ENCODE measurements around the gene JSRP1.

JSRP1 gene

DNA sequence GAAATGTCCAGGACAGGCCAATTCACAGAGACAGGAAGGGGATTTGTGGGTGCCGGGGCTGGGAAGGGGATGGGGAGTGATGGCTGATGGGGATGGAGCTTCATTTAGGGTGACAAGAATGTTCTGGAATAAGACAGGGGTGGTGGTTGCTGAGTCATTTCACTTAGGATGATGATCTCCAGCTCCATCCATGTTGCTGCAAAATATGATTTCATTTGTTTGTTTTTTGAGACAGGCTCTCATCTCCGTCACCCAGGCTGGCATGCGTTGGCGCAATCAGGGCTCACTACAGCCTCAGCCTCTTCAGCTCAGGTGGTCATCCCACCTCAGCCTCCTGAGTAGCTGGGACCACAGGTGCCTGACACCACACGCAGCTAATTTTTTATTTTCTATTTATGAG is 3.1 kb upstream of the JSRP1 start:
- no peak overlapping the region for H3K4me3 ChIP-seq (ENCODE audit: low read depth, low read length)
- DNase-seq (ENCODE audit: low read depth, low spot score): no peak
- TF ChIP-seq, protein P1, sequence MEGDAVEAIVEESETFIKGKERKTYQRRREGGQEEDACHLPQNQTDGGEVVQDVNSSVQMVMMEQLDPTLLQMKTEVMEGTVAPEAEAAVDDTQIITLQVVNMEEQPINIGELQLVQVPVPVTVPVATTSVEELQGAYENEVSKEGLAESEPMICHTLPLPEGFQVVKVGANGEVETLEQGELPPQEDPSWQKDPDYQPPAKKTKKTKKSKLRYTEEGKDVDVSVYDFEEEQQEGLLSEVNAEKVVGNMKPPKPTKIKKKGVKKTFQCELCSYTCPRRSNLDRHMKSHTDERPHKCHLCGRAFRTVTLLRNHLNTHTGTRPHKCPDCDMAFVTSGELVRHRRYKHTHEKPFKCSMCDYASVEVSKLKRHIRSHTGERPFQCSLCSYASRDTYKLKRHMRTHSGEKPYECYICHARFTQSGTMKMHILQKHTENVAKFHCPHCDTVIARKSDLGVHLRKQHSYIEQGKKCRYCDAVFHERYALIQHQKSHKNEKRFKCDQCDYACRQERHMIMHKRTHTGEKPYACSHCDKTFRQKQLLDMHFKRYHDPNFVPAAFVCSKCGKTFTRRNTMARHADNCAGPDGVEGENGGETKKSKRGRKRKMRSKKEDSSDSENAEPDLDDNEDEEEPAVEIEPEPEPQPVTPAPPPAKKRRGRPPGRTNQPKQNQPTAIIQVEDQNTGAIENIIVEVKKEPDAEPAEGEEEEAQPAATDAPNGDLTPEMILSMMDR (IDR thresholded peaks at IDR 0.05; ENCODE audit: low read depth, low read length): no peak
- in situ Hi-C loops (cut with HindIII; ENCODE audit: low sequenced_read_pairs): no loop called here

DNA sequence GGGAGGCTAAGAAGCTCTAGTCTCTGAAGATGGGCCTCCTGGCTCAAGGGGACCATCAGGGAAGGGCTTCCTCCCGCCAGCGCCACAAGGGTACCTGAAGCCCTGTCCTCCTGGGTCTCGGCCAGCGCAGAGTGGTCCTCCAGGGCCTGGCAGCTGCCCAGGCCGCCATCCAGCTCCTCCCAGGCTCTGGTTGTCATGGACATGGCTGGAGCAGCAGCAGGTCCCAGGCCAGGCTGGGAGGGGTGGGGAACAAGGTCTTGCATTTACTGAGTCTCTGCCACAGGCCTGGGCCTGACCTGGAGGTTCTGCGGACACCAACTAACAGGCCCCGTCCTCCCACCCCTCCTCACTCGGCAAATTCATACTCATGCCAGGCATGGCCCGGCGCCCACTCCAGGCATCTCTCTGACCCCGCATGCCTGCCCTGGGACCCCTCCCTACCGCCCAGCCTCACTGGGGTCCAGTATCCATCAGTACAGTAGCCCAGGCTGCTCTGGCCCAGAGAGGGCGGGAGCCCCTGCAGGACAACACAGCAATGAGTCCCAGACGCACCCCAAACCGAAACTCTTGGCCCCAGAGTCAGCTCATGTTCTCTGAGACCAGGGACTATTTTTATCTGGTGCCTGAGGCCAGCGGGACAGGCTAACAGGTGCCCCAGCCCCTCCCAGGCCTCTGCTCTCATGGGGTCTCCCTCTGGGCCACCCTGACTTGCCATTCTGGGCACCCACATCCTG is 938 bp downstream of the JSRP1 start:
- TF ChIP-seq, protein P1 (IDR thresholded peaks at IDR 0.05; ENCODE audit: low read depth, low read length): no peak

DNA sequence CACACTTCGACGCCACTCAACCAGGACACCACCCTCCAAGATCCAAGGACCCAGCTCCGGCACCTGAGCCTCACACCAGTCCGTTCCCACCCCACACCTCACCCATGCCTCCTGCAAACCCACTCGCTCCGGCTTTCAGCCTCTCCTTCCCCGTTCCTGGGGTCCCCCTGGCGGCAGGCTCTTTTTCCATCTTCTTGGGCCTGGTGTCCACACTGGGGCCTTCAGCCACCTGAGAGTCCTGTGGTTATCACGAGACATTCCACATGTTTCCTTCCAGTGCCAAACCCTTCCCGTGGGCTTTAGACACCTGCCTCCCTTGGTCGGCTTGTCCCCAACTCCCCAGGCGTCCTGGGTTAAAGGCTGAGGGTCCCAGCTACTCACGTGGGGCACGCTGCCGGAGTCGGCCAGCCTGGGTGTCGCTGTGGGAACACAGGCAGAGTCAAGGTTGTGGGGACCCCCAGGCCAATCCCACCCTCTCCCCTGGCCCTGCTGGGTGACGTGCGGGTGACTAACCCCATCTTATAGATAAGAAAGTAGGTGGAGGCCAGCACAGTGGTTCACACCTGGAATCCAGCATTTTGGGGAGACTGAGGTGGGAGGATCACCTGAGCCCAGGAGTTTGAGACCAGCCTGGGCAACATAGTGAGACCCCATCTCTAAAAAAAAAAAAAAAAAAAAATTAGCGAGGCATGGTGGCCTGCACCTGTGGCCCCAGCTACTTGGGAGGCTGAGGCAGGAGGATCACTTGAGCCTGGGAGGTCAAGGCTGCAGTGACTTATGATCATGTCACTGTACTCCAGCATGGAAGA is 1.9 kb downstream of the JSRP1 start:
- TF ChIP-seq, protein P1 (IDR thresholded peaks at IDR 0.05; ENCODE audit: low read depth, low read length): peak; percentile 68
- in situ Hi-C loops (cut with HindIII; ENCODE audit: low sequenced_read_pairs): no loop called here
- H3K4me3 ChIP-seq (ENCODE audit: low read depth, low read length): no peak overlapping the region
- DNase-seq (ENCODE audit: low read depth, low spot score): no peak

More for the DNA sequence above, 938 bp downstream of the JSRP1 start:
- no peak overlapping the region for H3K4me3 ChIP-seq (ENCODE audit: low read depth, low read length)
- no peak for DNase-seq (ENCODE audit: low read depth, low spot score)
- in situ Hi-C loops (cut with HindIII; ENCODE audit: low sequenced_read_pairs): no loop called here

DNA sequence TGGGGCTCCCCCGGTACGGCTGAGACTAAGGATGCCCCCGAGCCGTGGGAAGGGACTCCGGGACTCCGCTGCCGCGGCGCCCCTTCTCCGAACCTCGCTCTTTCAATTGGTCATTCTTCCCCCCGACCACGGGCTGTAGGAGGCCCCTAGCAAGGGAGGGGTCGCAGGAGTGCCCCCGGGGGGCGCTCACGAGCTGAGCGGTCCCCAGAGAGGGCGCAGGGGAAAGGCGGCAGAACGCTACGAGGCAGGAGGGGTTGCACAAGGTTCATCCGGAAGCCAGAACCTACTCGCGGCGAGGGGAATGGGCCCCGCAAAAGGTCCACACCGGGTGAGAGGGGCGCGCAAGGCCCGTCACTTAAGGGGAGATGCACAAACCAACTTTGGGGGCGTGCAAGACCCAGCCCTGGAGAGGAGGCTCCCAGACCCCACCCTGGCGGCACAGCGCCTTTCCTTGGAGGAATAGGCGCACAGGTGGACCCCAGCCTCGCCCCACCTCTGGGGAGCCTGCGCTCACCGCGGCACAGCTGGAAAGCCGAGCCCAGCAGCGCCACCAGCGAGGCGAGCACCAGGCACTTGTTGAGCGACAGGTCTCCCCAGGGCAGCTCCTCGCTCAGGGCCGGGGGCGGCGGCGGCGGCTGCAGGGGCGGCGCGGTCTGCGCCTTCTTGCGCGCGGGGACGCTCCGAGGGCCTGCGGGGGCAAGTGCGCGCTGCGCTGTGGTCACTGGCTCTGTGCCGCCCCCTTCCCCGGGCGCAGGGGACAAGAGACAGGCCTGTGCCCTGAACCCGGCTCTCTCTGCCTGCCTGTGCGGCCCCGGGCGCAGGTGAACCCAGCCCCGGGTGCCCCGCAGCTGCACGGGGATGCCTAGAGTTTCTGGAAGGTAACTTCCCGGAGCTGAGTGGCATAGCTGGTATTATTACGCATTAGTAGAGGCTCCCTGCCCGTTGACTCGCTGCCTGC is 2.8 kb downstream of the JSRP1 start:
- TF ChIP-seq, protein P1 (IDR thresholded peaks at IDR 0.05; ENCODE audit: low read depth, low read length): peak; percentile 30
- in situ Hi-C loops (cut with HindIII; ENCODE audit: low sequenced_read_pairs): no loop called here
- no peak for DNase-seq (ENCODE audit: low read depth, low spot score)
- no peak overlapping the region for H3K4me3 ChIP-seq (ENCODE audit: low read depth, low read length)

DNA sequence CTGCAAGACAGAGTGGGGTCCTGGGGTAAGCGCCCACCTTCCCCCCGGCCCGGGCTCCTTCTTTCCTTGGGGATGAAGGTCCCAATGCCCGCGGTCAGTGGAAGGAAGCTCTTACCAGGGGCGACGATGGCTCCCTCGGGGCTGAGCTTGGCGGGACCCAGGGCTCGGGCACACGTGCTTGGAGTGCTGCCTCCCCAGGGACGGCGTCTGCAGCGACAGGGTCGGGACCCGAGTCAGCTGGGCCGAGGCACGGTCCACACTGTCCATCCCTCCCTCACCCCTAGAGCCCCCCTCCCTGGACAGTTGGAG is 3.5 kb downstream of the JSRP1 start:
- in situ Hi-C loops (cut with HindIII; ENCODE audit: low sequenced_read_pairs): no loop called here
- DNase-seq (ENCODE audit: low read depth, low spot score): no peak
- no peak overlapping the region for H3K4me3 ChIP-seq (ENCODE audit: low read depth, low read length)
- TF ChIP-seq, protein P1 (IDR thresholded peaks at IDR 0.05; ENCODE audit: low read depth, low read length): no peak

Data from astrocyte of the spinal cord (primary cell).